Nephron progenitor cell (in vitro differentiated cells): ENCODE measurements around the gene CCDC85B.
"Not testable (repeated sequence)": the region's sequence is repeated elsewhere in the genome, so short reads cannot be mapped to it uniquely, and the experiment has no call there.

Source experiments
- DNase-seq: peaks from one replicate; pipeline ENCODE4 v3.0.0; 2021
- H3K27ac Mint-ChIP-seq: 2 replicates; pipeline ENCODE4 v1.8.0; 2021; ENCODE audit warnings: mild to moderate bottlenecking, moderate library complexity, mixed read lengths
- H3K27me3 Mint-ChIP-seq: 2 replicates; pipeline ENCODE4 v1.8.0; 2021; ENCODE audit warnings: mild to moderate bottlenecking, low read depth, mixed read lengths; ENCODE audit not compliant: poor library complexity
- H3K36me3 Mint-ChIP-seq: 2 replicates; pipeline ENCODE4 v1.8.0; 2021; ENCODE audit warnings: low read depth, mixed read lengths
- H3K4me1 Mint-ChIP-seq: 2 replicates; pipeline ENCODE4 v1.8.0; 2021; ENCODE audit warnings: mixed read lengths
- H3K4me3 Mint-ChIP-seq: 2 replicates; pipeline ENCODE4 v1.8.0; 2021; ENCODE audit warnings: mild to moderate bottlenecking, moderate library complexity, mixed read lengths
- H3K9me3 Mint-ChIP-seq: 2 replicates; pipeline ENCODE4 v1.8.0; 2021; ENCODE audit warnings: mild to moderate bottlenecking, moderate library complexity, mixed read lengths
- TF ChIP-seq, protein P1 (sequence below): fragments of 200-600 bp; sonication (generic); IDR thresholded peaks from 2 replicates; pipeline ENCODE4 v1.5.0; 2021; ENCODE audit warnings: antibody characterized with exemption

Gene CCDC85B

GRCh38 chr11:65890324-65891218 is at the start of gene CCDC85B:
TSS of gene CCDC85B (plus strand) at chr11:65890673. CDS start at chr11:65890784, 111 bp downstream.
- Mint-ChIP-seq H3K27me3 (peaks cover 28% of the 10 kb centered on the region), H3K4me1 (peaks cover 66% of the 10 kb centered on the region), H3K27ac (no peak within 1 kb of the TSS), H3K4me3 (peak within 1 kb of the TSS; percentile 97), H3K9me3 (no peaks in the 10 kb centered on the region), H3K36me3 (peaks cover 14% of the 10 kb centered on the region)
- TF ChIP-seq, protein P1, sequence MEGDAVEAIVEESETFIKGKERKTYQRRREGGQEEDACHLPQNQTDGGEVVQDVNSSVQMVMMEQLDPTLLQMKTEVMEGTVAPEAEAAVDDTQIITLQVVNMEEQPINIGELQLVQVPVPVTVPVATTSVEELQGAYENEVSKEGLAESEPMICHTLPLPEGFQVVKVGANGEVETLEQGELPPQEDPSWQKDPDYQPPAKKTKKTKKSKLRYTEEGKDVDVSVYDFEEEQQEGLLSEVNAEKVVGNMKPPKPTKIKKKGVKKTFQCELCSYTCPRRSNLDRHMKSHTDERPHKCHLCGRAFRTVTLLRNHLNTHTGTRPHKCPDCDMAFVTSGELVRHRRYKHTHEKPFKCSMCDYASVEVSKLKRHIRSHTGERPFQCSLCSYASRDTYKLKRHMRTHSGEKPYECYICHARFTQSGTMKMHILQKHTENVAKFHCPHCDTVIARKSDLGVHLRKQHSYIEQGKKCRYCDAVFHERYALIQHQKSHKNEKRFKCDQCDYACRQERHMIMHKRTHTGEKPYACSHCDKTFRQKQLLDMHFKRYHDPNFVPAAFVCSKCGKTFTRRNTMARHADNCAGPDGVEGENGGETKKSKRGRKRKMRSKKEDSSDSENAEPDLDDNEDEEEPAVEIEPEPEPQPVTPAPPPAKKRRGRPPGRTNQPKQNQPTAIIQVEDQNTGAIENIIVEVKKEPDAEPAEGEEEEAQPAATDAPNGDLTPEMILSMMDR, result peak; percentile 10
- peak; percentile 97 for DNase-seq

GRCh38 chr11:65842144-65842543 is 48.3 kb upstream of the CCDC85B start:
- Mint-ChIP-seq H3K4me1 (no peaks in the 10 kb centered on the region), H3K4me3 (no peak overlapping the region), H3K27ac (no peak overlapping the region), H3K36me3 (no peaks in the 10 kb centered on the region), H3K9me3 (peaks cover 1% of the 10 kb centered on the region), H3K27me3 (peaks cover 16% of the 10 kb centered on the region)
- TF ChIP-seq, protein P1, result no peak
- DNase-seq, result no peak

- DNase-seq, result no peak
- H3K4me3 Mint-ChIP-seq, result no peak overlapping the region
- H3K27me3 Mint-ChIP-seq, result peaks cover 22% of the 10 kb centered on the region
- TF ChIP-seq, protein P1, result no peak
- H3K4me1 Mint-ChIP-seq, result no peaks in the 10 kb centered on the region
- H3K36me3 Mint-ChIP-seq, result no peaks in the 10 kb centered on the region
- no peak overlapping the region for H3K27ac Mint-ChIP-seq
- H3K9me3 Mint-ChIP-seq, result no peaks in the 10 kb centered on the region
Measured at GRCh38 chr11:65843811-65844210, 46.7 kb upstream of the CCDC85B start.

GRCh38 chr11:65844231-65844872 is 46.1 kb upstream of the CCDC85B start:
- H3K9me3 Mint-ChIP-seq, result no peaks in the 10 kb centered on the region
- DNase-seq, result no peak
- H3K4me1 Mint-ChIP-seq, result peaks cover 4% of the 10 kb centered on the region
- peaks cover 22% of the 10 kb centered on the region for H3K27me3 Mint-ChIP-seq
- no peak overlapping the region for H3K4me3 Mint-ChIP-seq
- no peaks in the 10 kb centered on the region for H3K36me3 Mint-ChIP-seq
- TF ChIP-seq, protein P1, result no peak
- no peak overlapping the region for H3K27ac Mint-ChIP-seq

- no peak for DNase-seq
- TF ChIP-seq, protein P1, result no peak
- peaks cover 17% of the 10 kb centered on the region for H3K27me3 Mint-ChIP-seq
- H3K27ac Mint-ChIP-seq, result no peak overlapping the region
- no peak overlapping the region for H3K4me3 Mint-ChIP-seq
- H3K36me3 Mint-ChIP-seq, result peaks cover 13% of the 10 kb centered on the region
- H3K9me3 Mint-ChIP-seq, result peaks cover 4% of the 10 kb centered on the region
- peaks cover 14% of the 10 kb centered on the region for H3K4me1 Mint-ChIP-seq
Measured at GRCh38 chr11:65847746-65848145, 42.7 kb upstream of the CCDC85B start.

DNA sequence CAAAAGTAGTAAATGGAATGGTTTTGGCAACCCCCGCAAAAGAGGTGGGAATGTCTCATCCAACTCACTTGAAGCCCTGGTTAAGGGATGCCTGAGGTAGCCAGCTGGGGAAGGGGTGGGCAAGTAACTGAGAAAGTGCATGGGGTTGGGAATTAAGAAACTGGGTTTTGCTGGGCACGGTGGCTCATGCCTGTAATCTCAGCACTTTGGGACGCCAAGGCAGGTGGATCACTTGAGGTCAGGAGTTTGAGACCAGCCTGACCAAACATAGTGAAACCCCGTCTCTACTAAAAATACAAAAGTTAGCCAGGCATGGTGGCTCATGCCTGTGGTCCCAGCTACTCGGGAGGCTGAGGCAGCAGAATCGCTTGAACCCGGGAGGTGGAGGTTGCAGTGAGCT is 41.8 kb upstream of the CCDC85B start:
- Mint-ChIP-seq H3K4me1 (peaks cover 14% of the 10 kb centered on the region), H3K27me3 (peaks cover 14% of the 10 kb centered on the region), H3K36me3 (peaks cover 19% of the 10 kb centered on the region)
- not testable (repeated sequence) for H3K27ac Mint-ChIP-seq, H3K4me3 Mint-ChIP-seq, DNase-seq, H3K9me3 Mint-ChIP-seq
